OCI-LY7 (cell line): ENCODE data around the gene ATP5MC2.

Source experiments
- EZH2phosphoT487 ChIP-seq: fragments of 200-600 bp; sonication (generic); IDR thresholded peaks from 2 replicates; pipeline ENCODE4 v1.6.1; 2018; ENCODE audit warnings: low read depth, borderline replicate concordance, mild to moderate bottlenecking, mixed run types, antibody characterized with exemption, low read length, moderate library complexity, mixed read lengths
- TF ChIP-seq, protein P1 (sequence below): fragments of 200-600 bp; sonication (generic); conservative IDR thresholded peaks from 2 replicates; pipeline ENCODE4 v1.5.1; 2014; ENCODE audit warnings: mild to moderate bottlenecking, antibody characterized with exemption, low read length, moderate library complexity, mixed read lengths

DNA sequence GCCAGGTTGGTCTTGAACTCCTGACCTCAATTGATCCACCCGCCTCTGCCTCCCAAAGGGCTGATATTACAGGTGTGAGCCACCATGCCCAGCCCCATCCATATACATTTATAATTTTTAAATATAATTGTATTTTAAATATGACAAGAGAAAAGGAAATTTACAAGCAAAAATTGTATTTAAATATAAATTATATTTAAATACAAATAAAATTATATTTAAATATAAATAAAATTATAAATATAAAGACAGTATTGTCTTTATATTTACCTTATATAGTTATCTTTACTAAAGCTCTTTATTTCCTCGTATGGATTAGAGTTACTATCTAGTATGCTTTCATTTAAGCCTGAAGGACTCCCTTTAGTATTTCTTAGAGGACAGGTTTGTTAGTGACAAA lies 37.8 kb downstream of the ATP5MC2 start:
- TF ChIP-seq, protein P1, sequence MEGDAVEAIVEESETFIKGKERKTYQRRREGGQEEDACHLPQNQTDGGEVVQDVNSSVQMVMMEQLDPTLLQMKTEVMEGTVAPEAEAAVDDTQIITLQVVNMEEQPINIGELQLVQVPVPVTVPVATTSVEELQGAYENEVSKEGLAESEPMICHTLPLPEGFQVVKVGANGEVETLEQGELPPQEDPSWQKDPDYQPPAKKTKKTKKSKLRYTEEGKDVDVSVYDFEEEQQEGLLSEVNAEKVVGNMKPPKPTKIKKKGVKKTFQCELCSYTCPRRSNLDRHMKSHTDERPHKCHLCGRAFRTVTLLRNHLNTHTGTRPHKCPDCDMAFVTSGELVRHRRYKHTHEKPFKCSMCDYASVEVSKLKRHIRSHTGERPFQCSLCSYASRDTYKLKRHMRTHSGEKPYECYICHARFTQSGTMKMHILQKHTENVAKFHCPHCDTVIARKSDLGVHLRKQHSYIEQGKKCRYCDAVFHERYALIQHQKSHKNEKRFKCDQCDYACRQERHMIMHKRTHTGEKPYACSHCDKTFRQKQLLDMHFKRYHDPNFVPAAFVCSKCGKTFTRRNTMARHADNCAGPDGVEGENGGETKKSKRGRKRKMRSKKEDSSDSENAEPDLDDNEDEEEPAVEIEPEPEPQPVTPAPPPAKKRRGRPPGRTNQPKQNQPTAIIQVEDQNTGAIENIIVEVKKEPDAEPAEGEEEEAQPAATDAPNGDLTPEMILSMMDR, result no peak
- TF ChIP-seq EZH2phosphoT487, result no peak
